ENCODE data around the gene IRAK2. TPM values are rescaled to one million over a fixed set of nuclear protein-coding genes. Genes with fewer than 3 reads are reported as not detected.

IRAK2 gene
- total and polyA plus RNA-seq, 2 experiments from 2014 or later, result 2.5 to 3.7 TPM

GRCh38 chr3:10247679-10248183, 83.0 kb downstream of the IRAK2 start:
- peaks cover 13% of the 10 kb centered on the region for H4K20me1 ChIP-seq (ENCODE audit: insufficient read depth, poor library complexity, severe bottlenecking)
- H3K4me3 ChIP-seq, result no peak overlapping the region
- H3K36me3 ChIP-seq (replicated peaks; ENCODE audit: insufficient read depth, low read depth), result no peaks in the 10 kb centered on the region
- TF ChIP-seq EZH2phosphoT487 (IDR thresholded peaks at IDR 0.05; ENCODE audit: low read depth, severe bottlenecking, unreplicated experiment) (no peak), CTCF (IDR thresholded peaks at IDR 0.05; ENCODE audit: poor library complexity) (no peak), EZH2 (IDR thresholded peaks at IDR 0.05; ENCODE audit: borderline replicate concordance) (no peak)
- H3K27me3 ChIP-seq, result no peaks in the 10 kb centered on the region
- H3K9me2 ChIP-seq (replicated peaks; ENCODE audit: insufficient read depth), result no peaks in the 10 kb centered on the region
- DNase-seq (ENCODE audit: low spot score), result no peak
- no peaks in the 10 kb centered on the region for H3K9me3 ChIP-seq (ENCODE audit: low read depth)
- H3K27ac ChIP-seq, result peak overlapping the region; percentile 1
- peaks cover 9% of the 10 kb centered on the region for H3K4me1 ChIP-seq (ENCODE audit: insufficient read depth)
- H2AFZ ChIP-seq, result peak overlapping the region; percentile 8
- H3K79me2 ChIP-seq, result peaks cover 35% of the 10 kb centered on the region
- peak overlapping the region; percentile 98 for H3K4me2 ChIP-seq
- WGBS (ENCODE audit: low lambda C conversion rate, missing lambda C conversion rate), result 62% methylated on average over 14 of the region's 14 CpGs

- H3K79me2 ChIP-seq, result peaks cover 41% of the 10 kb centered on the region
- H3K4me3 ChIP-seq, result peak within 1 kb of the TSS; percentile 71
- TF ChIP-seq EZH2 (IDR thresholded peaks at IDR 0.05; ENCODE audit: borderline replicate concordance) (no peak), EZH2phosphoT487 (IDR thresholded peaks at IDR 0.05; ENCODE audit: low read depth, severe bottlenecking, unreplicated experiment) (no peak), CTCF (IDR thresholded peaks at IDR 0.05; ENCODE audit: poor library complexity) (no peak)
- no peaks in the 10 kb centered on the region for H3K9me3 ChIP-seq (ENCODE audit: low read depth)
- peak; percentile 96 for DNase-seq (ENCODE audit: low spot score)
- H2AFZ ChIP-seq, result peak within 1 kb of the TSS; percentile 86
- peaks cover 9% of the 10 kb centered on the region for H3K4me1 ChIP-seq (ENCODE audit: insufficient read depth)
- WGBS (ENCODE audit: low lambda C conversion rate, missing lambda C conversion rate), result under 1% methylated on average over 71 of the region's 80 CpGs
- peaks cover 13% of the 10 kb centered on the region for H4K20me1 ChIP-seq (ENCODE audit: insufficient read depth, poor library complexity, severe bottlenecking)
- peak within 1 kb of the TSS; percentile 98 for H3K4me2 ChIP-seq
- H3K27me3 ChIP-seq, result no peaks in the 10 kb centered on the region
- peak within 1 kb of the TSS; percentile 82 for H3K27ac ChIP-seq
- no peaks in the 10 kb centered on the region for H3K9me2 ChIP-seq (replicated peaks; ENCODE audit: insufficient read depth)
- H3K36me3 ChIP-seq (replicated peaks; ENCODE audit: insufficient read depth, low read depth), result no peaks in the 10 kb centered on the region
These were observed 83.7 kb downstream of the IRAK2 start, which contains the start of gene TATDN2 for GRCh38 chr3:10248184-10248983. Gene TATDN2, plus strand, starts transcription at chr3:10248459. Its CDS starts 742 bp downstream, at chr3:10249201.

DNA sequence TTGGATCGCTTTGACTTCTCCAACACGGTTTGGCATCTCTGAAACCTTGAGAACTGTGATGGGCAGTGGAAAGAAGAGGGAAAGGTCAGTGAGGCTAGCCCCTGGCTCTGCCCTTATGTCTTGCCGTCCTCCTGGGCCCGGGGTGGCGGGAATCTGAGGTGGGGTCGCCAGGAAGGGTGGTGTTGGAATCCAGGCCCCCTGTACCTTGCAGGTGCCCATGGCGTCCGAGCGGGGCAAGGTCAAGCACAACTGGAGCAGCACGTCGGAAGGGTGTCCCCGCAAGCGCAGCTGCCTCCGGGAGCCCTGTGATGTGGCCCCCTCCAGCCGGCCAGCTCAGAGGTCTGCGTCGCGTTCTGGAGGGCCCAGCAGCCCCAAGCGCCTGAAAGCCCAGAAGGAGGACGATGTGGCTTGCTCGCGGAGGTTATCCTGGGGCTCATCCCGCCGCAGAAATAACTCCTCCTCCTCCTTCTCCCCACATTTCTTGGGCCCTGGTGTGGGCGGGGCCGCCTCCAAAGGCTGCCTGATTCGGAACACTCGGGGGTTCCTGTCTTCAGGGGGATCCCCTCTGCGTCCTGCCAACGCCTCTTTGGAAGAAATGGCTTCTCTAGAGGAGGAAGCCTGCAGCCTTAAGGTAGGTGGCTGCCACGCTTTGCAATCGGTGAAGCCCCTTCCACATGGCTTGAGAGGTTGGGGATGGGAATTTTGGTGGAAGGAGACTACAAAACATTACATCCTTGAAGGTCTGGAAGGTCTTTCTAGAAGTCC, 84.4 kb downstream of the IRAK2 start:
- H3K9me2 ChIP-seq (replicated peaks; ENCODE audit: insufficient read depth), result no peaks in the 10 kb centered on the region
- H3K36me3 ChIP-seq (replicated peaks; ENCODE audit: insufficient read depth, low read depth), result no peaks in the 10 kb centered on the region
- H3K4me1 ChIP-seq (ENCODE audit: insufficient read depth), result peaks cover 9% of the 10 kb centered on the region
- peak overlapping the region; percentile 86 for H2AFZ ChIP-seq
- no peaks in the 10 kb centered on the region for H3K9me3 ChIP-seq (ENCODE audit: low read depth)
- 4% methylated on average over 32 of the region's 32 CpGs for WGBS (ENCODE audit: low lambda C conversion rate, missing lambda C conversion rate)
- H3K27ac ChIP-seq, result peak overlapping the region; percentile 82
- peak; percentile 52 for DNase-seq (ENCODE audit: low spot score)
- no peaks in the 10 kb centered on the region for H3K27me3 ChIP-seq
- peak overlapping the region; percentile 98 for H3K4me2 ChIP-seq
- peaks cover 49% of the 10 kb centered on the region for H3K79me2 ChIP-seq
- TF ChIP-seq EZH2phosphoT487 (IDR thresholded peaks at IDR 0.05; ENCODE audit: low read depth, severe bottlenecking, unreplicated experiment), result no peak
- TF ChIP-seq CTCF (IDR thresholded peaks at IDR 0.05; ENCODE audit: poor library complexity), result no peak
- TF ChIP-seq EZH2 (IDR thresholded peaks at IDR 0.05; ENCODE audit: borderline replicate concordance), result no peak
- H3K4me3 ChIP-seq, result peak overlapping the region; percentile 71
- peaks cover 13% of the 10 kb centered on the region for H4K20me1 ChIP-seq (ENCODE audit: insufficient read depth, poor library complexity, severe bottlenecking)
